Tibial nerve (tissue), 4 donors: Measurements from ENCODE around the gene SIK2.

Experiments used
- EP300 ChIP-seq, 2 donors: sonication (generic); formaldehyde crosslinking; IDR thresholded peaks; one replicate each; pipeline ENCODE4 v1.6.1; 2017; ENCODE audit warnings: antibody characterized with exemption in 2 of 2, mild to moderate bottlenecking in 1 of 2
- TF ChIP-seq, protein P1 (sequence below), 5 experiments: fragments of 200-600 bp in 3 of 5; fragments of 450-650 bp in 2 of 5; sonication (generic) in 3 of 5; IDR thresholded peaks; one replicate each; pipeline ENCODE4 v1.5.1; 2016 to 2019; ENCODE audit warnings: antibody characterized with exemption in 5 of 5, mild to moderate bottlenecking in 3 of 5, moderate library complexity in 2 of 5

DNA sequence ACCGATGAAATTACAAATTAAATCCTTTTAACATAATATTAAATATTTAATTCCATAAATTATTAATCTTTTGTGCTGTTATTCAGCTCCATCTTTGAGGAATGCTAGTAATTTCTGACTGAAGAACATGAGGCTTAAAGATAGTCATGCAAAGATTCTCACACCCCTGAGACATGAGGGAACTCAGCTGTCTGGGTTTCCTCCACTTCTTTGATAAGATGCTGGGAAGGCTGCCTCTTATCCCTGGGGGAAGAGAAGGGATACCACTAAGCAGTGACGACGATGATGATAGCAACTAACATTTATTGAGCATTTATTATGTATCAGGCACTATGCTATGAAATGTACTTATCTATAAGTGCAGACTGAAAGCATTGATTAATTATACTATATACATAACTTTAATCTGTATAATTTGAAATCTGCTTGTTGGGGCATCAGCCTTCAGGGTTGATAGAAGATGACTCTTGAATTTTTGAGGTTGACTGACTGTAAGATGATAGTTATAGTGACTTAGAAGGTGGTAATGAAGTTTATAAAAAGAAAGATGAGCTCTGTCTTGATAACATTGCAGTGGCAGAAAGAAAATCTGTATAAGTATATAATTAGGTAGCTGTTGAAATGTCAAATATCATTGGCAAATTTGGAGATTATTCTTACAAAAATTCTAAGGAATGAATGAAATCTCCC, 78.4 kb downstream of the SIK2 start:
- TF ChIP-seq, protein P1, sequence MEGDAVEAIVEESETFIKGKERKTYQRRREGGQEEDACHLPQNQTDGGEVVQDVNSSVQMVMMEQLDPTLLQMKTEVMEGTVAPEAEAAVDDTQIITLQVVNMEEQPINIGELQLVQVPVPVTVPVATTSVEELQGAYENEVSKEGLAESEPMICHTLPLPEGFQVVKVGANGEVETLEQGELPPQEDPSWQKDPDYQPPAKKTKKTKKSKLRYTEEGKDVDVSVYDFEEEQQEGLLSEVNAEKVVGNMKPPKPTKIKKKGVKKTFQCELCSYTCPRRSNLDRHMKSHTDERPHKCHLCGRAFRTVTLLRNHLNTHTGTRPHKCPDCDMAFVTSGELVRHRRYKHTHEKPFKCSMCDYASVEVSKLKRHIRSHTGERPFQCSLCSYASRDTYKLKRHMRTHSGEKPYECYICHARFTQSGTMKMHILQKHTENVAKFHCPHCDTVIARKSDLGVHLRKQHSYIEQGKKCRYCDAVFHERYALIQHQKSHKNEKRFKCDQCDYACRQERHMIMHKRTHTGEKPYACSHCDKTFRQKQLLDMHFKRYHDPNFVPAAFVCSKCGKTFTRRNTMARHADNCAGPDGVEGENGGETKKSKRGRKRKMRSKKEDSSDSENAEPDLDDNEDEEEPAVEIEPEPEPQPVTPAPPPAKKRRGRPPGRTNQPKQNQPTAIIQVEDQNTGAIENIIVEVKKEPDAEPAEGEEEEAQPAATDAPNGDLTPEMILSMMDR (IDR thresholded peaks at IDR 0.05): no peak
- no peak for TF ChIP-seq EP300 (IDR thresholded peaks at IDR 0.05)
